Activated naive CD8-positive, alpha-beta T cell treated with anti-CD3 and anti-CD28 coated beads, Interleukin-2, amount 10 ng/mL, durations not matched to agents 7 days and 5 days (primary cell): ENCODE data around the gene DLG4. TPM values are rescaled to one million over a fixed set of nuclear protein-coding genes. Genes with fewer than 3 reads are reported as not detected.

ENCODE experiments used
- microRNA-seq: library from miRNA; unstranded; fragments of <30 nt; microRNA quantifications from one replicate; pipeline ENCODE4 v1.2.0, GENCODE V29; 2022
- total RNA-seq, 2 experiments: library from RNA; stranded (reverse); gene quantifications; one replicate each; pipeline ENCODE4 v1.2.3, GENCODE V29; 2021

Gene DLG4
- total RNA-seq, 2 experiments from 2014 or later = 21.2 to 22.4 TPM

Small RNA genes within 50 kb of the gene (microRNA-seq; reads per million reads assigned to microRNA genes)
- gene MIR324 = 1,521 reads per million, percentile 82 among the genes with 10 or more reads in this experiment

Other genes starting within 250 kb of the DLG4 start
- gene ALOX12, start 223.8 kb downstream of the DLG4 start, total RNA-seq = not detected
- 100 to 1,000 TPM; 114 to 128 TPM for gene RNASEK, start 207.2 kb downstream of the DLG4 start, total RNA-seq
- gene BCL6B, start 196.8 kb downstream of the DLG4 start, total RNA-seq = under 1 TPM; 0.36 to 0.54 TPM
- 10 to 100 TPM; 15.8 to 16.0 TPM for gene SLC16A13, start 183.8 kb downstream of the DLG4 start, total RNA-seq
- 1 to 10 TPM; 1.2 to 1.7 TPM for gene SLC16A11, start 175.7 kb downstream of the DLG4 start, total RNA-seq
- under 1 TPM; 0.45 to 0.64 TPM for gene CLEC10A, start 139.6 kb downstream of the DLG4 start, total RNA-seq
- not detected for gene ASGR2, start 105.0 kb downstream of the DLG4 start, total RNA-seq
- 1 to 10 TPM; 1.1 to 1.5 TPM for gene ASGR1, start 40.5 kb downstream of the DLG4 start, total RNA-seq
- gene ACADVL, start 102 bp upstream of the DLG4 start, total RNA-seq = 100 to 1,000 TPM; 417 to 434 TPM
- gene DVL2, start 14.7 kb upstream of the DLG4 start, total RNA-seq = 10 to 100 TPM; 62.1 to 67.3 TPM
- 10 to 100 TPM; 49.9 to 50.4 TPM for gene PHF23, start 19.6 kb upstream of the DLG4 start, total RNA-seq
- gene GABARAP, start 22.6 kb upstream of the DLG4 start, total RNA-seq = 100 to 1,000 TPM; 244 to 251 TPM
- 100 to 1,000 TPM; 157 to 160 TPM for gene CTDNEP1, start 31.9 kb upstream of the DLG4 start, total RNA-seq
- gene ELP5, start 32.4 kb upstream of the DLG4 start, total RNA-seq = 10 to 100 TPM; 49.5 to 52.0 TPM
- gene CLDN7, start 42.6 kb upstream of the DLG4 start, total RNA-seq = 1 to 10 TPM; 1.7 to 2.6 TPM
- gene SLC2A4, start 61.9 kb upstream of the DLG4 start, total RNA-seq = not detected
- gene YBX2, start 74.8 kb upstream of the DLG4 start, total RNA-seq = 1 to 10 TPM in 1 of 2 experiments, under 1 TPM in 1; 0.37 to 1.2 TPM
- 100 to 1,000 TPM; 420 to 451 TPM for gene EIF5A, start 87.8 kb upstream of the DLG4 start, total RNA-seq
- gene GPS2, start 95.5 kb upstream of the DLG4 start, total RNA-seq = 10 to 100 TPM; 97.1 to 98.5 TPM
- gene NEURL4, start 109.5 kb upstream of the DLG4 start, total RNA-seq = 10 to 100 TPM; 53.4 to 58.6 TPM
- 100 to 1,000 TPM; 710 to 756 TPM for gene ACAP1, start 116.7 kb upstream of the DLG4 start, total RNA-seq
- 1 to 10 TPM; 8.1 to 8.7 TPM for gene KCTD11, start 132.3 kb upstream of the DLG4 start, total RNA-seq
- gene TMEM95, start 135.3 kb upstream of the DLG4 start, total RNA-seq = not detected
- 1 to 10 TPM; 5.2 to 6.5 TPM for gene TNK1, start 161.3 kb upstream of the DLG4 start, total RNA-seq
- 10 to 100 TPM; 79.3 to 82.1 TPM for gene PLSCR3, start 174.7 kb upstream of the DLG4 start, total RNA-seq
- gene TMEM256, start 184.3 kb upstream of the DLG4 start, total RNA-seq = 10 to 100 TPM; 52.9 to 55.6 TPM
- 1 to 10 TPM; 8.0 to 8.7 TPM for gene NLGN2, start 188.0 kb upstream of the DLG4 start, total RNA-seq
- gene SPEM1, start 200.5 kb upstream of the DLG4 start, total RNA-seq = not detected
- gene SPEM2, start 205.8 kb upstream of the DLG4 start, total RNA-seq = not detected
- gene SPEM3, start 209.0 kb upstream of the DLG4 start, total RNA-seq = not detected
- gene TMEM102, start 215.6 kb upstream of the DLG4 start, total RNA-seq = 10 to 100 TPM; 15.7 to 17.7 TPM
- gene FGF11, start 219.7 kb upstream of the DLG4 start, total RNA-seq = 10 to 100 TPM; 25.4 to 28.5 TPM
- gene CHRNB1, start 225.2 kb upstream of the DLG4 start, total RNA-seq = 10 to 100 TPM; 15.2 to 15.7 TPM